GM18511 (cell line): ENCODE data around the gene NEK2.

Experiments used
- ATAC-seq: cut with Tn5 transposase; IDR thresholded peaks from one replicate; pipeline ENCODE4 v1.9.1; 2021; ENCODE audit warnings: mild to moderate bottlenecking, moderate library complexity; ENCODE audit not compliant: unreplicated experiment

NEK2 gene

DNA sequence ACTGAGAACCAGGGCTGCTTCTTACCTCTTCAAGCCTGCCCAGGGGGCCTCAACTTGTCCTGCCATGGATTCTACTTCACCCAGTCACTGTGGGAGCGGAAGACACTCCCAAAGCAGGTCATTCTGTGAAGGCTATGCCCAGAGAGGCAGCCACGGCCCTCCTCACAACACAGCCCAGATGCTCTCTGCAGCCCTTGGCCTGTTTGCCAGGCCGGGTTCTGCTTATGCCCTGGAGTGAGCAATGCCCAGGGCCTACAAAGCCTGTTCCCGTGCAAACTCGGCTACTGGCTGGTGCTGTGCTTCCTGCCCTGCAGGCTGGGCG is 62.7 kb downstream of the NEK2 start:
- ATAC-seq = no peak
